ENCODE results near the gene OSCP1.
A peak's percentile ranks its signal among the peaks of the same experiment; 100 is the strongest.

Gene OSCP1

GRCh38 chr1:36415661-36416326, 34.5 kb downstream of the OSCP1 start:
- DNase-seq (ENCODE audit: low read depth) = no peak
- TF ChIP-seq MYC (IDR thresholded peaks at IDR 0.05; ENCODE audit: low read depth, low read length) (no peak), MAX (IDR thresholded peaks at IDR 0.05; ENCODE audit: low read depth, low read length) (no peak), POLR2A (IDR thresholded peaks at IDR 0.05; ENCODE audit: extremely low read depth, insufficient read length) (no peak)
- TF ChIP-seq, protein P1, sequence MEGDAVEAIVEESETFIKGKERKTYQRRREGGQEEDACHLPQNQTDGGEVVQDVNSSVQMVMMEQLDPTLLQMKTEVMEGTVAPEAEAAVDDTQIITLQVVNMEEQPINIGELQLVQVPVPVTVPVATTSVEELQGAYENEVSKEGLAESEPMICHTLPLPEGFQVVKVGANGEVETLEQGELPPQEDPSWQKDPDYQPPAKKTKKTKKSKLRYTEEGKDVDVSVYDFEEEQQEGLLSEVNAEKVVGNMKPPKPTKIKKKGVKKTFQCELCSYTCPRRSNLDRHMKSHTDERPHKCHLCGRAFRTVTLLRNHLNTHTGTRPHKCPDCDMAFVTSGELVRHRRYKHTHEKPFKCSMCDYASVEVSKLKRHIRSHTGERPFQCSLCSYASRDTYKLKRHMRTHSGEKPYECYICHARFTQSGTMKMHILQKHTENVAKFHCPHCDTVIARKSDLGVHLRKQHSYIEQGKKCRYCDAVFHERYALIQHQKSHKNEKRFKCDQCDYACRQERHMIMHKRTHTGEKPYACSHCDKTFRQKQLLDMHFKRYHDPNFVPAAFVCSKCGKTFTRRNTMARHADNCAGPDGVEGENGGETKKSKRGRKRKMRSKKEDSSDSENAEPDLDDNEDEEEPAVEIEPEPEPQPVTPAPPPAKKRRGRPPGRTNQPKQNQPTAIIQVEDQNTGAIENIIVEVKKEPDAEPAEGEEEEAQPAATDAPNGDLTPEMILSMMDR (IDR thresholded peaks at IDR 0.05; ENCODE audit: low read depth, low read length) = no peak

DNA sequence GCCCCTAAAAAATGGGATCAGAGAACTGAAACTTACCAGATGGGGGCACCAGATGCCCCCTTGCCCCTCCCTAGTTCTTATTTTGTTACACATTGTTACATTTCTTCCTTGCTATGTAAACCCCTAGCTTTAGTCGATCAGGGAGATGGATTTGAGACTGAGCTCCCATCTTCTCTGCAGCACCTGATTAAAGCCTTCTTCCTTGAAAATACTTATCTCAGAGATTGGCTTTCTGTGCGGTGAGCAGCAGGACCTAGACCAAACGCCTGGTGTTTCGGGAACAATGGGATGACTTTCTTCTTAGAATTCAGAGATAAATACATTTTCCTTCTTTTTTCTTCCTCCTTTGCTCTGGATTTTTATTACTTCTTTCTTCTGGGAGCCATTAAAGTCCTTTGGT, 35.9 kb downstream of the OSCP1 start:
- DNase-seq (ENCODE audit: low read depth) = no peak
- TF ChIP-seq MYC (IDR thresholded peaks at IDR 0.05; ENCODE audit: low read depth, low read length) = no peak
- TF ChIP-seq, protein P1 (IDR thresholded peaks at IDR 0.05; ENCODE audit: low read depth, low read length) = no peak
- TF ChIP-seq POLR2A (IDR thresholded peaks at IDR 0.05; ENCODE audit: extremely low read depth, insufficient read length) = no peak
- TF ChIP-seq MAX (IDR thresholded peaks at IDR 0.05; ENCODE audit: low read depth, low read length) = no peak
- H3K4me3 ChIP-seq (ENCODE audit: low read depth, low read length) = no peak overlapping the region

More at GRCh38 chr1:36415661-36416326, 34.5 kb downstream of the OSCP1 start:
- H3K4me3 ChIP-seq (ENCODE audit: low read depth, low read length) = no peak overlapping the region

- no peak overlapping the region for H3K4me3 ChIP-seq (ENCODE audit: low read depth, low read length)
- TF ChIP-seq MYC (IDR thresholded peaks at IDR 0.05; ENCODE audit: low read depth, low read length) = no peak
- no peak for TF ChIP-seq MAX (IDR thresholded peaks at IDR 0.05; ENCODE audit: low read depth, low read length)
- no peak for TF ChIP-seq POLR2A (IDR thresholded peaks at IDR 0.05; ENCODE audit: extremely low read depth, insufficient read length)
- TF ChIP-seq, protein P1 (IDR thresholded peaks at IDR 0.05; ENCODE audit: low read depth, low read length) = no peak
- peak; percentile 79 for DNase-seq (ENCODE audit: low read depth)
Observed at GRCh38 chr1:36411674-36412648, 38.3 kb downstream of the OSCP1 start.

DNA sequence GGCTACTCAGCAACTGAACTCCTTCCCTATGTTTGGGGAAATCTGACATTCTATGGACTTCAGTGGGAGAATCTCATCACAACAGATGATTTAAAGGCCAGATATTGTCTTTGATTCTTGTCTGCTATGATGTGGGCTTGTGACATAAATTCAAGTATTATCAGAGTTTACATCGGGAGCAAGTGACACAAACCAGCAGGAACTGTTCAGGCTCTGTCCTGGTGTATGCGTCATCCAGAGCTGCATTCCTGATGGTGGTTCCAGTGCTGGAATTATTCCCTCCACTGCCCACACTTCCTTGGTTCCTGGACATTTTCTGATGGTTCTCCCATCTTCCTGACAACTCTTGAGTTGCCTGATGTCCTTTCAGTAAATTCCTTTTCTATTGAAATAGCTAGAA, 41.8 kb downstream of the OSCP1 start:
- TF ChIP-seq POLR2A (IDR thresholded peaks at IDR 0.05; ENCODE audit: extremely low read depth, insufficient read length) = no peak
- TF ChIP-seq MYC (IDR thresholded peaks at IDR 0.05; ENCODE audit: low read depth, low read length) = no peak
- no peak for TF ChIP-seq MAX (IDR thresholded peaks at IDR 0.05; ENCODE audit: low read depth, low read length)
- TF ChIP-seq, protein P1 (IDR thresholded peaks at IDR 0.05; ENCODE audit: low read depth, low read length) = no peak
- no peak overlapping the region for H3K4me3 ChIP-seq (ENCODE audit: low read depth, low read length)
- no peak for DNase-seq (ENCODE audit: low read depth)

DNA sequence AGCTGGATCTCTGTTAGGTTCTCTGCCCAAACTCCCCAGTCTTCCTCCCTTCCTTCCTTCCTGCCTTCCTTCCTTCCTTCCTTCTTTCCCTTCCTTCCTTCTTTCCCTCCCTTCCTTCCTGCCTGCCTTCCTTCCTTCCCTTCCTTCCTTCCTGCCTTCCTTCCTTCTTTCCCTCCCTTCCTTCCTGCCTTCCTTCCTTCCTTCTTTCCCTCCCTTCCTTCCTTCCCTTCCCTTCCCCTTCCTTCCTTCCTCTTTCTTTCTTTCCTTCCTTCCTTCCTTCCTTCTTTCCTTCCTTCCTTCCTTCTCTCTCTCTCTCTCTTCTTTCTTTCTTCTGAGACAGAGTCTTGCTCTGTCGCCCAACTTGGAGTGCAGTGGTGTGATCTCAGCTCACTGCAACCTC, 43.8 kb downstream of the OSCP1 start:
- no peak overlapping the region for H3K4me3 ChIP-seq (ENCODE audit: low read depth, low read length)
- TF ChIP-seq MAX (IDR thresholded peaks at IDR 0.05; ENCODE audit: low read depth, low read length) = no peak
- TF ChIP-seq MYC (IDR thresholded peaks at IDR 0.05; ENCODE audit: low read depth, low read length) = no peak
- TF ChIP-seq POLR2A (IDR thresholded peaks at IDR 0.05; ENCODE audit: extremely low read depth, insufficient read length) = no peak

More for the DNA sequence above, 43.8 kb downstream of the OSCP1 start:
- DNase-seq (ENCODE audit: low read depth) = no peak
